ENCODE results near the gene ACVR2B.

ACVR2B gene

GRCh38 chr3:38458796-38459498 lies 5.3 kb downstream of the ACVR2B start:
- DNase-seq (ENCODE audit: low read depth): no peak

DNA sequence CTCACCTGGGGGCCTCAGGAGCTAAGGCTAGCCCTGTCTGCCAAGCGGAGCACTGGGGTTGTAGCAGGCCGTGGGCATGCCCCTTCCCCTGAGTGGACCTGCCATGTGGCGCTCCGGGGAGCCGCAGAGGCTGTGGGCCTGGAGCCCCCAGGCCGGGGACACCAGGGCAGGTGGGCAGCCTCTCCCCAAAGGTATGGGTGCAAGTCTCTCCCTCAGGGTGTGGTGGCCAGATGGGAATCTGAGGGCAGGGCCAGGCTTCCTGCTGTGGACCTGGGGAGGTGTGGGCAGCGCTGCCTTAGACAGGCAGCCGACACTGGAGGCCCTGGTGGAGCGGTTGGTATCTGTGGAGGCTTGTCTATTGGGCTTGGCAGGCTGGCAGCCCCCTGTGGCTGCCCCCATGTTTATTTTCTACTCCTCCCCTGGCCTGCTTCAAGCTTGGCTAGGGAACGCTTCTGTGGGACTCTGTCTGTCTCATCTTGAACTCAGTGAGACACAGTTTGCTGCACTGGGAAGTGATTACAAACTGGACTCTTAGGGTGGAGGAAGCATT lies 5.9 kb downstream of the ACVR2B start:
- DNase-seq (ENCODE audit: low read depth): no peak

GRCh38 chr3:38460377-38461270 lies 6.9 kb downstream of the ACVR2B start:
- no peak for DNase-seq (ENCODE audit: low read depth)

- no peak for DNase-seq (ENCODE audit: low read depth)
Measured at GRCh38 chr3:38465588-38466154, 12.0 kb downstream of the ACVR2B start.

GRCh38 chr3:38468765-38469164 lies 15.1 kb downstream of the ACVR2B start:
- DNase-seq (ENCODE audit: low read depth): no peak

- no peak for DNase-seq (ENCODE audit: low read depth)
Measured at GRCh38 chr3:38469852-38470251, 16.2 kb downstream of the ACVR2B start.

DNA sequence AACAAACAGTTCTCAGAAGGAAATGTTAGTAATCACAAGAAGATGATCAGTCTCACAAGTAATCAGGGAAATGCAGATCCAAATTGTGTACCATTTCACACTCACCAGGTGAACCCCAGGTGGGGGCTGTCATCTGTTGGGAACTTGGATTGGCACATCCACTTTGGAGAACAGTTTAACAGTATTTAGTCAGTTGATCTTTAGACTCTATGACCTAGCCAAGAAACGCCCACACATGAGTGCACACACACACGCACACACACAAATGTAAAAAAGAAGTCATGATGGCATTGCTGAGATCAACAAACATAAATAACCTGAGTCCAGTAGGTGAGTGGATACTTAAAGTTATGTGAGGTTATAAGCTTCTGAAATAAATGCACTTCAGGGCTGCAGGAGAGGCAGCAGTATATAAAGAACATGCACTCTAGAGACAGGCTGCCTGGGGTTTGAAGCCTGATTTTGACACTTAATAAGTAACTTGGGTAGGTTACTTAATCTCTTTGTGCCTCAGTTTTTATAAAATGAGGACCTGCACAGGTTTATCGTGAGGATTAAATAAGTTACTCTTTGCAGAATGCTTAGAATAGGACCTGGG lies 17.7 kb downstream of the ACVR2B start:
- no peak for DNase-seq (ENCODE audit: low read depth)

DNA sequence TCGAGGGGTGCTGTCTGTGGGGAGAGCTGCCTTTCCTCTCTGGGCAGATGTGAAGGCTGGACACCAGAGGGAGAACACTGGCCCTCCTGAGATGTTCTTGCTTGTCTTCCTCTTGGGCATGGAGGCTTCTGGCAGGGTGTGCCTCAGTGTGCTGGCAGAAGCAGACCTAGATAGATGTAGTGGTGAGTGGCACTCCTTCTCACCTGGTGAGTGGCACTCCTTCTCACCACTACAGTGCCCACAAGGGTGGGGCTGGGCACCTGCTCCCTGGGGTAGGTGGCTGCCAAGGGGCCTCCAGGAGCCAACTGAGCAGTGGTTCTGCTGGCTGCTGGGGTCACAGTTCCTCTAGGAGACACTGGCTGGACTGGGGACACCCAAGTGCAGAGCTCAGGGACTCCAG lies 18.7 kb downstream of the ACVR2B start:
- no peak for DNase-seq (ENCODE audit: low read depth)

DNA sequence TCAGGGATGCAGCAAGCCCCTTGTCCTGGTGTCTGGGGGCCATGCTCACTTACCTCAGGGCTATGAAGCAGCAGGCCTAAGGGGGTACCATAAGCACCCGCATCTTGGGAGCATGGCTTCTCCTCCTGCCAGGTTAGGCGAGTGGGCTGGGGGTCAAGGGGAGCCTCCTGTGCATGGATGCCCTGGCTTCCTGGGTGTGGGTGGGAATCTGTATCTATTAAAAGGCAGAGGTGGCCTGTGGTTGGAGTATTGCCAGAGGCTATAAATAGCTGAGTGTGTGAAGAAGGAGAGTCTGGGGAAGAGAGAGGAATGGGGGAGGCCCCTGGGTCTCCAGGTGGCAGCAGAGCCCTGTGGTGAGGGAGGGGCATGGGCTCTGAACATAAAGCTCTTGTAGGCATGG lies 19.5 kb downstream of the ACVR2B start:
- no peak for DNase-seq (ENCODE audit: low read depth)

GRCh38 chr3:38474928-38475605 lies 21.4 kb downstream of the ACVR2B start:
- no peak for DNase-seq (ENCODE audit: low read depth)

GRCh38 chr3:38475716-38476115 lies 22.0 kb downstream of the ACVR2B start:
- DNase-seq (ENCODE audit: low read depth): no peak

GRCh38 chr3:38476157-38476756 lies 22.6 kb downstream of the ACVR2B start:
- DNase-seq (ENCODE audit: low read depth): no peak

DNA sequence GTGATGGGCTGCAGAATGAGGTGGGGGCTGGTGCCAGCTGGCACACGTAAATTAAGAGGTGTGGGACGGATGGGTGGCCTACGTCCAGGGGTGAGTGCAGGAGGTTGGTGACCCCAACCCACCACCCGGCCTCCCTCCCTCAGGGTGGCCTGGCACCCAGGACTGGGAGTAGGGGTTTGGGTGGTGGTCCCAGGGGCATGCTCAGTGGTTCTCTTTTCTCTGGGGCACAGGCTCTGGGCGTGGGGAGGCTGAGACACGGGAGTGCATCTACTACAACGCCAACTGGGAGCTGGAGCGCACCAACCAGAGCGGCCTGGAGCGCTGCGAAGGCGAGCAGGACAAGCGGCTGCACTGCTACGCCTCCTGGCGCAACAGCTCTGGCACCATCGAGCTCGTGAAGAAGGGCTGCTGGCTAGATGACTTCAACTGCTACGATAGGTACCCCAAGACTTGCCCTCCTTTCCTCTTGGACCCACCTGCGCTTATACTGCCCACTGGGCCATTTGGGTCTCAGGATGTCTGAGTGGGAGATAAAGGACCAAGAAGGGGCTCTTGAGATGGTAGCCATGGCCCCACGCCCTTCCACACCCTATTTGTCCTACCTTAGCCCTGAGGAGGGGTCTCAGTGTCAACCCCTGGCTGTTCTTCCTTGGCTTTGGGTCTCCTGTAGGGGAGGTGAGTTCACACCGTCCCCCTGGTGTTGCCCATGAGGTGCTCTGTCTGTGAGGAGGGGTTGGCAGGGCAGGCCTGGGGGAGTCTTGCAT lies 23.5 kb downstream of the ACVR2B start:
- no peak for DNase-seq (ENCODE audit: low read depth)

DNA sequence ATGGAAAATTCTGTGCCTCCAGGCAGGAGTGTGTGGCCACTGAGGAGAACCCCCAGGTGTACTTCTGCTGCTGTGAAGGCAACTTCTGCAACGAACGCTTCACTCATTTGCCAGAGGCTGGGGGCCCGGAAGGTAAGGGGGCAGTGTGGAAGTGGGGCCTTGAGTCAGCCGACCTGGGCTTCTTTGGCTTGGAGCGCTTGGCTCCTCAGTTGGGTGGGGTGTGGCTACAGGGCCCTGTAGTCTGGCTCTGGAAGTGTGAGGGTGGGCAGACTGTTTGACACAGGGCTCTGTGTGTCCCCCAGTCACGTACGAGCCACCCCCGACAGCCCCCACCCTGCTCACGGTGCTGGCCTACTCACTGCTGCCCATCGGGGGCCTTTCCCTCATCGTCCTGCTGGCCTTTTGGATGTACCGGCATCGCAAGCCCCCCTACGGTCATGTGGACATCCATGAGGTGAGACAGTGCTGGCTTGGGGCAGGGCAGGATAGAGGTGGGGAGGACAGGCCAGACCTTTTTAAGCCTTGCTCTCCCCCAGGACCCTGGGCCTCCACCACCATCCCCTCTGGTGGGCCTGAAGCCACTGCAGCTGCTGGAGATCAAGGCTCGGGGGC lies 24.3 kb downstream of the ACVR2B start:
- no peak for DNase-seq (ENCODE audit: low read depth)

DNA sequence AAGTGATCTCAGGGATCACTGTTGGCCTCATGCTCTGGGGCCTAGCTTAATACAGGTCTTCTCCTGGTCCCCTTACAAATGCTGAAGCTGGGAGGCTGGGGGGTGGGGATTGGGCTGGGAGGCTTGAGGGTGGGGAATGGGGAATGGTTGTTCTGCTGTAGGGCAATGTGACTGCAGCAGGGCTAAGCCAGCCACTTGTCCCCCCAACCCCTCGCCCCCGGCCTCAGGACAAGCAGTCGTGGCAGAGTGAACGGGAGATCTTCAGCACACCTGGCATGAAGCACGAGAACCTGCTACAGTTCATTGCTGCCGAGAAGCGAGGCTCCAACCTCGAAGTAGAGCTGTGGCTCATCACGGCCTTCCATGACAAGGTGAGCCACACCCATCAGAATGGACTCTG lies 25.2 kb downstream of the ACVR2B start:
- DNase-seq (ENCODE audit: low read depth): no peak

GRCh38 chr3:38479431-38480092 lies 25.9 kb downstream of the ACVR2B start:
- peak; percentile 22 for DNase-seq (ENCODE audit: low read depth)

GRCh38 chr3:38480093-38480445 lies 26.4 kb downstream of the ACVR2B start:
- no peak for DNase-seq (ENCODE audit: low read depth)

DNA sequence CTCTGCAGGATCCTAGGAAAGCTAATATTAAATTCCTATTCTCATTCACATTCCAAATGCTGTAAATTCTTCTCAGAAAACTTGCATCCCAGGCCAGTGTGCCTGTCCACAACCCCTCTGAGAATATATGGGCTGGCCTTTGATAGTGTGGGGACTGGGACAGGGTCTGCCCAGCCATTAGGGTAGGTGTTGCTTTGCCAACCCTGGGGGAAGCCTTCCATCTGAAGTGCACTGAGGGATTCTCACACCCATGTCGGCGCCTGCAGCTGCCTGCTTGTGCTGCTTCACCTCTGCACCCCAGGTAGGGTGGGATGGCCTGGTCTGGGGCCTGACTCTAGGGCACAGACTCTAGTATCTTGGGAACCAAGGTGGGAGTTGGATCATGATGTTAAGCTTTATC lies 27.2 kb downstream of the ACVR2B start:
- DNase-seq (ENCODE audit: low read depth): no peak

GRCh38 chr3:38482951-38483350 lies 29.3 kb downstream of the ACVR2B start:
- DNase-seq (ENCODE audit: low read depth): no peak

DNA sequence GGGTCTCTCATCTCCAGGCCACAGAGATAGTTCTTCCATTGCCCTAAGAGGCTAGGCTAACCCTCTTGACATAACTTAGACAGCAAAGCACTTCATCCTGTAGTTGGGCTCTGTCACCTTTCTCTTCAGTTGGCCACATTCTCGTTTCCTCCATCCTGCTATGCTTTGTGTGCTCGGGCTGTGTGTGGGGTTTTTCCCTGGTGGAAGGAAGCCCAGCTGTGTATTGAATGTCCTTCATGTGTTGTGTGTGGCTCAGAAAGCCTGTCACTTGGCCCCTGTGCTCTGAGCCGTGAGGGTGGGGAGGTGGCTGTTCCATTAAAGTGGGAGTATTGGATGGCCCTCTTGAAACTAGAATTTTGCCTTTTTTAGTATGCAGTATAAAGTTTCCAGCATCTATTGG lies 33.6 kb downstream of the ACVR2B start:
- DNase-seq (ENCODE audit: low read depth): no peak

Data from activated gamma-delta T cell treated with anti-CD3 and anti-CD28 coated beads, Interleukin-2, amount 50 U/mL, for 16 hours (primary cell).